ENCODE results near the gene SYNCRIP.

SYNCRIP gene

GRCh38 chr6:85580878-85581267, 61.8 kb downstream of the SYNCRIP start:
- TF ChIP-seq, protein P1, sequence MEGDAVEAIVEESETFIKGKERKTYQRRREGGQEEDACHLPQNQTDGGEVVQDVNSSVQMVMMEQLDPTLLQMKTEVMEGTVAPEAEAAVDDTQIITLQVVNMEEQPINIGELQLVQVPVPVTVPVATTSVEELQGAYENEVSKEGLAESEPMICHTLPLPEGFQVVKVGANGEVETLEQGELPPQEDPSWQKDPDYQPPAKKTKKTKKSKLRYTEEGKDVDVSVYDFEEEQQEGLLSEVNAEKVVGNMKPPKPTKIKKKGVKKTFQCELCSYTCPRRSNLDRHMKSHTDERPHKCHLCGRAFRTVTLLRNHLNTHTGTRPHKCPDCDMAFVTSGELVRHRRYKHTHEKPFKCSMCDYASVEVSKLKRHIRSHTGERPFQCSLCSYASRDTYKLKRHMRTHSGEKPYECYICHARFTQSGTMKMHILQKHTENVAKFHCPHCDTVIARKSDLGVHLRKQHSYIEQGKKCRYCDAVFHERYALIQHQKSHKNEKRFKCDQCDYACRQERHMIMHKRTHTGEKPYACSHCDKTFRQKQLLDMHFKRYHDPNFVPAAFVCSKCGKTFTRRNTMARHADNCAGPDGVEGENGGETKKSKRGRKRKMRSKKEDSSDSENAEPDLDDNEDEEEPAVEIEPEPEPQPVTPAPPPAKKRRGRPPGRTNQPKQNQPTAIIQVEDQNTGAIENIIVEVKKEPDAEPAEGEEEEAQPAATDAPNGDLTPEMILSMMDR (conservative IDR thresholded peaks at IDR 0.05; ENCODE audit: low read length): no peak
- H3K4me3 ChIP-seq (ENCODE audit: low read length): no peak overlapping the region
- DNase-seq (ENCODE audit: low read depth): peak; percentile 32

DNA sequence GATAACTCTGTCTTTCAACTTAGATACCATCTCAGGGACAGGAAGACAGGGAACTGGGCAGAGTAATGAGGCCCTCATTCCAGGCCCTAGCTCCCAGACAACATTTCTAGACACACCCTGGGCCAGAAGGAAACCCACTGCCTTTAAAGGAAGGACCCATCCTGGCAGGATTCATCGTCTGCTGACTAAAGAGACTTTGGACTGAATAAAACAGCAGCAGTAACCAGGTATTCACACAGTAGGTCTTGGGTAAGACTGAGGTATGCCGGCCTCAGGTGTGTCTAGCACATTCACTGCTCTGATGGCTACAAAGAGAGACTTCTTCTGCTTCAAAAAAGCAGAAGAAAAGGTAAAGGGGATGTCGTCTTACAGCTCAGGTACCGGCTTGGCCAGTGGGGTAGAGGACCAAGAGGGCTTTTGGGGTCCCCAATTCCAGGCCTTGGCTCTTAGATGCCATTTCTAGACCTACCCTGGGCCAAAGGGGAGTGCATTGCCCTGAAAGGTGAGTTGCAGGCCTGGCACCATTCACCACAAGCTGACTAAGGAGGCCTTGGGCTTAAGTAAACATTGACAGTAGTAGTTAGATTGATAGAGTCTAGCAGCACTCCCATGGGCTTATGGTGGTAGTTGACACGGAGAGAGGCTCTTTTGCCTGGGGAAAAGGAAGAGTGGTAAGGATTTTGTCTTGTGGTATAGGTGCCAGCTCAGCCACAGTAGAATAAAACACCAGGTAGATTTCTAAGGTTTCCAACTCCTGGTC, 62.4 kb downstream of the SYNCRIP start:
- no peak for DNase-seq (ENCODE audit: low read depth)
- TF ChIP-seq, protein P1 (conservative IDR thresholded peaks at IDR 0.05; ENCODE audit: low read length): no peak
- H3K4me3 ChIP-seq (ENCODE audit: low read length): no peak overlapping the region

GRCh38 chr6:85579581-85579980, 63.1 kb downstream of the SYNCRIP start:
- TF ChIP-seq, protein P1 (conservative IDR thresholded peaks at IDR 0.05; ENCODE audit: low read length): no peak
- H3K4me3 ChIP-seq (ENCODE audit: low read length): no peak overlapping the region
- no peak for DNase-seq (ENCODE audit: low read depth)

DNA sequence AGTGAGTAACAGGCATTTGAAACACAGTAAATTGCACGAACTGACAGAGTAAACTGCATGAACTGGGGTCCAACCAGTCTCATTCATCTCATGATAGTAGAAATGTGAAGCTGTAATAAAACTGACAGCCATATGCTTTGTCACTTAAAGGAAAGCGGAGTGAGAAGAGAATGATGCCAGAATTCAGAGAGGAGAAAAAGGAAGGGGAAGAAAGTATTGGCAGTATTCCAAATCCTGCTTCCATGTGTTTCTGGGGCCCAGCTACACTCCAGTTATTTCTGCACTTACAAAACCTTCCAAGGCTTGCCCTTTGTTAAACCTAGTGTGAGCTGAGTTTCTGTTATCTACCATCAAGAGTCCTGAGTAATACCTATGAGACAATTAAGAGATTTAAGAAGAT, 66.2 kb downstream of the SYNCRIP start:
- TF ChIP-seq, protein P1 (conservative IDR thresholded peaks at IDR 0.05; ENCODE audit: low read length): no peak
- DNase-seq (ENCODE audit: low read depth): no peak
- no peak overlapping the region for H3K4me3 ChIP-seq (ENCODE audit: low read length)

DNA sequence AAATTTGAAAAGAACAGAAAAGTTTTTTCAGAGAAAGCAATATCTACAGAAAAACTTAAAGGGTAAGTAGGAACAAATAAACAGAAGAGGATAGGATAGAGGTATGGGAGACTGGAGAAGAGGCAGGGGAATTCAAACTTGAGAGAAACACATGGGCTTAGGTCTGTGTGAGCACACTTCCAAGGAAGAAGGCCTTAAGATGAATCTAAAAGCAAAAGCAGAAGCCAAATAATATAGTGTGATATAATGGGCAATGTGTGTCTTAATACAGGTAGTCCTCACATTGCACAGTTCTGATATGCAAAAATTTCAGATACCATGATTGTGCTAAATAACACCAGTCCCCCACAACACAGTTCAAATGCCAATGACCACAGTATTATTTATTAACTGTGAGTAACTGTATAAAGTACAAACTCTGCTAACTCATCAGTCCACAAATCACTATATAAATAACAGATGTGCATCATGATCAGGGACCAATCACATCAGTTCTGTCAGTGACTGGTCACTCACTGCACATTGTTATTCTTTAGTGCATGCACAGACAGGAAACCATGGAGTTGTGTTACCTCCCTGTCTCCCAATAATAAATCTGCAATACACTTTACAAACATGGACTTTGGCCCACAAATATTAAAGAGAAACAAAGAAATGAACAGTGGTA, 67.6 kb downstream of the SYNCRIP start:
- DNase-seq (ENCODE audit: low read depth): peak; percentile 52
- TF ChIP-seq, protein P1 (conservative IDR thresholded peaks at IDR 0.05; ENCODE audit: low read length): no peak
- no peak overlapping the region for H3K4me3 ChIP-seq (ENCODE audit: low read length)

- H3K4me3 ChIP-seq (ENCODE audit: low read length): no peak overlapping the region
- TF ChIP-seq, protein P1 (conservative IDR thresholded peaks at IDR 0.05; ENCODE audit: low read length): no peak
- no peak for DNase-seq (ENCODE audit: low read depth)
Observed at GRCh38 chr6:85569323-85569722, 73.4 kb downstream of the SYNCRIP start.

DNA sequence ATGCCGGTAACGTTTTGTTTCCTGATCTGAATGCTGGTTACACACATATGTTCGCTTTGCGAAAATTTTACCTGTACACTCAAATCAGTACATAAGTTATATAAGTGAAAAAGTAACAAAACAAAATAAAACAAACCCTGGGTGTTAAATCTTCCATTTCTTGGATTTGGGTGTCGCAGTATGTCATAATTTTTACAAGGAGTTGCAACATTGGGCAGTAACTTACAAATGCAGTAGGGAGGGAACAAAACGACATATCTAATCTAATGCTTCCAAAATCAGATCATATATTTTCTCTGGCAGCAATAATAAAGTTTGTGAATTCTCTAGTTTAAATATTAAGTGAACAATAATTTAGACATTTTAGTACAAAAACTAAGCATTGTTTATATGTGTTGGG, 74.3 kb downstream of the SYNCRIP start:
- TF ChIP-seq, protein P1 (conservative IDR thresholded peaks at IDR 0.05; ENCODE audit: low read length): no peak
- no peak overlapping the region for H3K4me3 ChIP-seq (ENCODE audit: low read length)
- no peak for DNase-seq (ENCODE audit: low read depth)
